Measurements from ENCODE around the gene GNB1L.

GNB1L gene

DNA sequence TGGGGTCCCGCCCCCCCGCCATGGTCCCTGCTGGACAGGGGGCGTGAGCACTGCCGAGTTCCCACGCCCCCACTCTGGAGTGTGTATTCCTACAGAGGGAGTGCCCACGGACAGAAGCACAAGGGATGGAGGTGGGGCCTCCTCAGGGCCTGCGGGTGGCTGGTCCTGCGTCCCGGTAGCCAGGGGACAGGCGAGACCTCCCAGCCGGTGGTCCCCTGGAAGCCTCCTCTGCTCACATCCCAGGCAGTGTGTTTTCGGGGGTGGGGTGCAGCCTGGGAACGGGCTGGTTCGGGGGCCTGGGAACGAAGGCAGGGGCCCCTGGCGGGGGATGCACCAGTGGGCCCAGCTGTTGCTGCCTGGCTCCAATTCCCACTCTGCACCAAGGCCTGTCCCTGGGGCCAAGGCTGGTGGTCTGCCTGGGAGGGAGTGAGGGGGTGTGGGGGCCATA, 115.2 kb downstream of the GNB1L start:
- TF ChIP-seq, protein P1, sequence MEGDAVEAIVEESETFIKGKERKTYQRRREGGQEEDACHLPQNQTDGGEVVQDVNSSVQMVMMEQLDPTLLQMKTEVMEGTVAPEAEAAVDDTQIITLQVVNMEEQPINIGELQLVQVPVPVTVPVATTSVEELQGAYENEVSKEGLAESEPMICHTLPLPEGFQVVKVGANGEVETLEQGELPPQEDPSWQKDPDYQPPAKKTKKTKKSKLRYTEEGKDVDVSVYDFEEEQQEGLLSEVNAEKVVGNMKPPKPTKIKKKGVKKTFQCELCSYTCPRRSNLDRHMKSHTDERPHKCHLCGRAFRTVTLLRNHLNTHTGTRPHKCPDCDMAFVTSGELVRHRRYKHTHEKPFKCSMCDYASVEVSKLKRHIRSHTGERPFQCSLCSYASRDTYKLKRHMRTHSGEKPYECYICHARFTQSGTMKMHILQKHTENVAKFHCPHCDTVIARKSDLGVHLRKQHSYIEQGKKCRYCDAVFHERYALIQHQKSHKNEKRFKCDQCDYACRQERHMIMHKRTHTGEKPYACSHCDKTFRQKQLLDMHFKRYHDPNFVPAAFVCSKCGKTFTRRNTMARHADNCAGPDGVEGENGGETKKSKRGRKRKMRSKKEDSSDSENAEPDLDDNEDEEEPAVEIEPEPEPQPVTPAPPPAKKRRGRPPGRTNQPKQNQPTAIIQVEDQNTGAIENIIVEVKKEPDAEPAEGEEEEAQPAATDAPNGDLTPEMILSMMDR (IDR thresholded peaks at IDR 0.05): no peak
- Histone ChIP-seq H3K27ac (no peak overlapping the region), H3K4me3 (ENCODE audit: low read depth in 1 of 2, low read length in 1 of 2) (no peak overlapping the region), H3K36me3 (no peaks in the 10 kb centered on the region), H3K27me3 (peaks cover 1% of the 10 kb centered on the region), H3K4me1 (ENCODE audit: control insufficient read depth in 1 of 2, insufficient read depth in 1 of 2, low read depth in 1 of 2, low read length in 1 of 2) (no peaks in the 10 kb centered on the region), H3K9me3 (no peaks in the 10 kb centered on the region)

DNA sequence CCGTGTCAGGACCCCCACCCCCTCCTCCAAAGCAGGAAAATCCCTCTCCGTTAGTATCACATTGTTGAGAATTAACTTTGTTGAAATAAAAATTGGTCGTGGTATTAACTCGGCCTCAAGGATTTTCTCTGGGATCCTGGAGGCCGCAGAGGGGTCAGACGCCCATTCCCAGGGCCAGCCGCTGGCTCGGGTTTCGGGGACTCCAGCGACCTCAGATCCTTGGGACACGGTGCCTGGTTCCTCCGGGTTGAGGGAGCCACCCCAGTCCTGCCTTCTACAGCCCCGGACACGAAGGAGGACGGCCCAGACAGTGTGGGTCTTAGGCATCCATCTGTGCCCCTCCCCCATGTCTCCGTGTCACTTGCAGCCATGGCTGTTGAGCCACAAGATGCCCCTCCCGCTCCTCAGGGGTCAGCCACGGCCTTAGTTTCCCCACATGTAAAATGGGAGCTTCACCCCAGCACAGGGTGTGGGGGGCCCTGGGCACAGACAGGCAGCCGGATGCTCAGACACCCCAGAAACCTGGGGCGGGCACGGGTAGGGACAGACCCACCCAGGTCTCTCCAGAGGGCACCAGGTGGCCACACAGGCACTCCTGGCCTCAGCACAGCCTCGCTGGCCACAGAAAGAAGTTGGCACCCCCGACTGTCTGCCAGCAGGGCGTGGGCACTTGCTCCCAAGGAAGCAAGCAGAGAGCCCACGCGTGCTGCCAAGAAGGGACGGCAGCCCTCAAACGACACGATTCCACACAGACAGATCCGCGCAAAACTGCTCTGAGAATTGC, 115.8 kb downstream of the GNB1L start:
- TF ChIP-seq, protein P1 (IDR thresholded peaks at IDR 0.05): no peak
- Histone ChIP-seq H3K27ac (no peak overlapping the region), H3K9me3 (no peaks in the 10 kb centered on the region), H3K4me1 (ENCODE audit: control insufficient read depth in 1 of 2, insufficient read depth in 1 of 2, low read depth in 1 of 2, low read length in 1 of 2) (no peaks in the 10 kb centered on the region), H3K36me3 (no peaks in the 10 kb centered on the region), H3K27me3 (peaks cover 7% of the 10 kb centered on the region), H3K4me3 (ENCODE audit: low read depth in 1 of 2, low read length in 1 of 2) (no peak overlapping the region)

DNA sequence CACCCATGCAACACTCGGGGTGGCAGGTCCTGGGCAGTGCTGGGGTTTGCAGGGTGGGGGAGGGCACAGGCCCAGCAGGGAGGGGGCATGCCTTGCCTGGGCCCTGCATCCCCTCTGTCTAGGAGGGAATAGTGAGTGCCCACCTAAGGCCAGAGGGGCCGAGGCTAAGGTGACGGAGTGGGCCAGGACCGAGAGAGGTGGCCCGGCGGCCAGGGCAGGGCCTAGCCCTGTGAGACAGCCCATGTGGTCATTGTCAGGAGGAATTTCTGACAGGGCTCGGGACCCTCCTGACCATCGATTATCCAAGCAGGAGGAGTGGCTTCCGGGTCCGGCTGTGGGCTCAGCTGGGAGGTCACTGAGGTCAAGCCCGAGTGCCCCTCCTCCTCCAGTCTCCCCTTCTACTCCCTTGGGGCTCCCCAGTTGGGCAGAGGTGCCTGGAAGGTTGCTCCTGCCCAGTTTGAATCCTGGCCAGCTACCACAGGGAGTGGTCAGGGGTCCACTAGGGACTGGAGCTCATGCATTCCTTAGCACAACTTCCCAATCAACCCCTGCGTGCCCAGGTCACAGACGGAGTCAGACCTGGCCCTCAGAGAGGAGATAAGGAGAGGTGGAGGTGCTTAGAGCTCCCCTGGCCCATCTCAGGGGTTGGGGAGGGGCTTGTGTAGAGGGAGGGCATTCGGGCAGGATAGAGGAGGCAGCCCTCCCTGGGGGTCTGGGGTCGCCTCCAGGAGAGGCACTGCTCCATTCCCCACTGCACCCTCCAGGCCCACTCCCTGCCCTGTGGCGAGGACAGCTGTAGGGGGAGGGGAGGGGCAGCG, 116.6 kb downstream of the GNB1L start:
- Histone ChIP-seq H3K4me3 (ENCODE audit: low read depth in 1 of 2, low read length in 1 of 2) (no peak overlapping the region), H3K27me3 (peaks cover 15% of the 10 kb centered on the region), H3K4me1 (ENCODE audit: control insufficient read depth in 1 of 2, insufficient read depth in 1 of 2, low read depth in 1 of 2, low read length in 1 of 2) (no peaks in the 10 kb centered on the region), H3K9me3 (no peaks in the 10 kb centered on the region), H3K36me3 (no peaks in the 10 kb centered on the region), H3K27ac (no peak overlapping the region)
- TF ChIP-seq, protein P1 (IDR thresholded peaks at IDR 0.05): no peak

DNA sequence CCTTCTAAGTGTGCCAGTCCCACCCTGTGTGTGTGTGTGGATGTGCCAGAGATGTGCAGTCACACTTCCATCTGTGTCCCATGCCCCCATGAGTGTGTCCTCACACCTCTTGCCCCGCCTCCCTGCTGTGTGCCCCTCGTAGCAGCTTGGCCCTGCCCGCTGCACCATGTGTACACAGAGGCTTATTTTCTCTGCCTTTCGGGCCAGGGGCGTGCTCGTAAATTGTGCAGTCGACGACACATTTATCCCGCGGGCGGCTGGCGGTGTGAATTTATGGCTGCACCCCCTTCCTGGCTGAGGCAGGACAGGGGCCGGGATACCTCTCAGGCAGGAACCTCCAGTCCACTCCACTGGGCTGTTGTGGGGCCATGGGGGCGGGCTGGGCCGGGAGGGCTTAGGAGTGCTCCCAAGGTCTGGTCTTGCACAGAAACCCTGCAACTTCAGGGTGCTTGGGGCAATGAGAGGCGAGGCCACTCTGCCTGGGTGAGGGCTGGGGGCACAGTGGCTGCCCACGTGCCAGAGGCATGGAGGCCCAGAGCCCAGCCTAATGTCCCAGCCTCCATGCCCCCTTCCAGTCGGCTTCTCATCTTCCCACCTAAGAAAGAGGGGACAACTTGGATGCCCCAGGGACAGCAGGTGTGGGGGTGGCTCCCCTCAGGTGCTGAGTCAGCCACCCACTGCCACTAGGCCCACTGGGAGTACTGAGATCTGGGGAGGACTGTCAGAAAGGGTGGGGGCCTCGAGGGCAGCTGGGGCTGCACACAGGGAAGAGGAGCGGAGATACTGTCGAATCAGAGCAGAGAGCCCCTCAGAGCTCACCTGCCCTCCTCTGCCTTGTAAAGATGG, 118.8 kb downstream of the GNB1L start:
- Histone ChIP-seq H3K4me1 (ENCODE audit: control insufficient read depth in 1 of 2, insufficient read depth in 1 of 2, low read depth in 1 of 2, low read length in 1 of 2) (peaks cover 3% of the 10 kb centered on the region in 2 experiments), H3K27ac (no peak overlapping the region), H3K27me3 (peaks cover 36% of the 10 kb centered on the region), H3K9me3 (no peaks in the 10 kb centered on the region), H3K4me3 (ENCODE audit: low read depth in 1 of 2, low read length in 1 of 2) (no peak overlapping the region), H3K36me3 (no peaks in the 10 kb centered on the region)
- TF ChIP-seq, protein P1 (IDR thresholded peaks at IDR 0.05): no peak

DNA sequence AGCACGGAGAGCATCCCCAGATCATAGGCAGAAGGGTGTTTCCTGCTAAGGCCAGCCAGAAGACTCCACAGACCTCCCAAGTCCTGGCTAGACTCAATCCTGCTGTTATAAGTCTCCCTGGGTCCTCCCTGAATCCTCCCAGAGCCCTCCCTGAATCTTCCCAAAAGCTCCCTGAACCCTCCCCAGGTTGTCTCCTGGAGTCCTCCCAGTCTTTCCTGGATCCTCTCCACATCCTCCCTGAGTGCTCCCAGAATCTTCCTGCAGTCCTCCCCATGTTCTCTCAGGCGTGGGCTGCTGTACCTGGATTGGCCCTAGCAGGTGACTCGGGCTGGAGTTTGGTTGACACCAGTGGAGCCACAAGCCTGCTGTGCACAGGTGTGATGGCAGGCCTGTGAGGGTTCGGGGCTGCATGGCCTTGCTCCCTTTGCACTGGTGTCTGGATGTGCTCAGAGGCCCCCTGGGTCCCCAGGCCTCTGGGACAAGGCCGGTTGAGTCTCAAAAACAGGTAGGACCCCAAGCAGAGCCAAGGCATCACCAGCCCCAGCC, 119.8 kb downstream of the GNB1L start:
- TF ChIP-seq, protein P1 (IDR thresholded peaks at IDR 0.05): no peak
- H3K4me3 ChIP-seq (ENCODE audit: low read depth in 1 of 2, low read length in 1 of 2): no peak overlapping the region
- H3K27me3 ChIP-seq: peaks cover 46% of the 10 kb centered on the region
- H3K9me3 ChIP-seq: no peaks in the 10 kb centered on the region
- H3K36me3 ChIP-seq: no peaks in the 10 kb centered on the region
- H3K27ac ChIP-seq: no peak overlapping the region
- H3K4me1 ChIP-seq (ENCODE audit: control insufficient read depth in 1 of 2, insufficient read depth in 1 of 2, low read depth in 1 of 2, low read length in 1 of 2): peaks cover 6 to 9% of the 10 kb centered on the region in 2 experiments
